GM12891 (cell line): Measurements from ENCODE around the gene GLI1. TPM values are rescaled to one million over a fixed set of nuclear protein-coding genes. Genes with fewer than 3 reads are reported as not detected.
"Not testable (repeated sequence)": the region's sequence is repeated elsewhere in the genome, so short reads cannot be mapped to it uniquely, and the experiment has no call there.

Experiments
- DNase-seq: peaks from one replicate; pipeline ENCODE4 v3.0.0; 2011; ENCODE audit warnings: low spot score; ENCODE audit not compliant: insufficient read length
- FAIRE-seq: peaks from 2 replicates; lab custom pipeline; 2011; peaks lifted over from hg19 to GRCh38; lab: Jason Lieb, UNC
- PAX5 ChIP-seq: IDR thresholded peaks from 2 replicates; pipeline ENCODE4 v1.6.1; 2011; ENCODE audit warnings: low read length, moderate library complexity, mild to moderate bottlenecking; ENCODE audit not compliant: insufficient read depth, severe bottlenecking
- POLR2A ChIP-seq: IDR thresholded peaks from 2 replicates; pipeline ENCODE4 v1.6.1; 2011; ENCODE audit warnings: low read depth, low read length, control low read depth
- POLR2AphosphoS5 ChIP-seq: IDR thresholded peaks from 2 replicates; pipeline ENCODE4 v1.6.1; 2011; ENCODE audit warnings: low read depth, low read length, control low read depth
- POU2F2 ChIP-seq: IDR thresholded peaks from 2 replicates; pipeline ENCODE4 v1.6.1; 2011; ENCODE audit warnings: low read depth, mild to moderate bottlenecking, control low read depth, low read length, moderate library complexity
- SPI1 ChIP-seq: IDR thresholded peaks from 2 replicates; pipeline ENCODE4 v1.6.1; 2011; ENCODE audit warnings: low read depth, low read length, control low read depth
- TAF1 ChIP-seq: IDR thresholded peaks from 2 replicates; pipeline ENCODE4 v1.6.1; 2011; ENCODE audit warnings: low read depth, low read length, control low read depth
- polyA plus RNA-seq: library from polyadenylated mRNA; unstranded; fragments of >200 nt; gene quantifications from one replicate; pipeline ENCODE4 v1.2.1, GENCODE V29; 2012; ENCODE audit warnings: low read depth, missing spikeins, inconsistent platforms; ENCODE audit not compliant: missing spikeins

The GLI1 gene
- 0.42 TPM for polyA plus RNA-seq

DNA sequence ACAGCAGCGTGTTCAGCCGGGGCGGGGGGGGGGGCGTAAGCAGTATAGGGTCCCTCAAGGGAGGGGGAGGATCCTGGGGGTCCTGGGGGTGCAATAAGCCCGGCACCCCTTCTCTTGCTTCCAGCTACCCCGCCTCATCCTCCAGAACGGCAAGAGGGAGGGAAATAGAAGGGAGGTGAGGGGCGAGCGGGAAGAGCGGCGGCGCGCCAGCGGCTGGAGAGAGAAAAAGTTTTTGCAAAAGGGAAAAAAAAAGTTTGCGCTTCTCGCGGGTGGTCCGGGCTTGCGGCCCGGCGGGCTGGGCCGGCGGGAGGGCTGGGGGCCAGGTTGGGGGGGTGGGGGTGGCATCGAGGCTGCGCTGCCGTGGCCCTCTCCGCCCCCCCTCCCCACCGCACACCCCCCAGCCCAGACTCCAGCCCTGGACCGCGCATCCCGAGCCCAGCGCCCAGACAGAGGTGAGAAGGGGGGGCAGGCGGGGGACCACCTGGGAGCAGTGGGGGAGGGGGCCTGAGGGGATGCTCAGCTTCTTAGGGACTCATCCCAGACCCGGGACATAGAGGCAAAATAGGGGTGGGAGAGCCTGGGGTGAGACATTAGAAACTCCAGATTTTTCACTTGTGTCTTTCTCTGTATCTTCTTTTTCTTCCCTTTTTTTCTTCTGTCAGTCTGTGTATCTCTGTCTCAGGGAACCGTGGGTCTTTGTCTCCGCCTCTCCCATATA is at the start of gene GLI1:
GLI1 (plus strand) TSS at position 36 of the 718 bp plus-strand sequence. CDS start 3,907 bp downstream, outside the sequence.
- FAIRE-seq, result no peak
- TF ChIP-seq POU2F2 (no peak), POLR2A (no peak), SPI1 (no peak), PAX5 (no peak), POLR2AphosphoS5 (no peak), TAF1 (no peak)

GRCh38 chr12:57410534-57410933 is 49.1 kb upstream of the GLI1 start:
- FAIRE-seq, result no peak
- DNase-seq, result no peak
- TF ChIP-seq POLR2A (no peak), SPI1 (no peak), POU2F2 (no peak), PAX5 (no peak), TAF1 (no peak), POLR2AphosphoS5 (no peak)

More for the DNA sequence above, at the start of gene GLI1:
- no peak for DNase-seq

DNA sequence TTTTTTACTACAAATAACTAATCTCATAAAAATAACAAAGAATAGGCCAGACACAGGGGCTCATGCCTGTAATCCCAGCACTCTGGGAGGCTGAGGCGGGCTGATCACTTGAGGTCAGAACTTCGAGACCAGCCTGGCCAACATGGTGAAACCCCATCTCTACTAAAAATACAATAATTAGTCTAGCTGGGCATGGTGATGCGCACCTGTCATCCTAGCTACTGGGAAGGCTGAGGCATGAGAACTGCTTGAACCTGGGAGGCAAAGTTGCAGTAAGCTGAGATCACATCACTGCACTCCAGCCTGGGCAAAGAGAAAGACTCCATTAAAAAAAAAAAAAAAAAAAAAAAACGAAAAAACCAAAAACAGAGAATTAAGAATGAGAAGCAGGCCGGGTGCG is 45.4 kb upstream of the GLI1 start:
- FAIRE-seq, result not testable (repeated sequence)

DNA sequence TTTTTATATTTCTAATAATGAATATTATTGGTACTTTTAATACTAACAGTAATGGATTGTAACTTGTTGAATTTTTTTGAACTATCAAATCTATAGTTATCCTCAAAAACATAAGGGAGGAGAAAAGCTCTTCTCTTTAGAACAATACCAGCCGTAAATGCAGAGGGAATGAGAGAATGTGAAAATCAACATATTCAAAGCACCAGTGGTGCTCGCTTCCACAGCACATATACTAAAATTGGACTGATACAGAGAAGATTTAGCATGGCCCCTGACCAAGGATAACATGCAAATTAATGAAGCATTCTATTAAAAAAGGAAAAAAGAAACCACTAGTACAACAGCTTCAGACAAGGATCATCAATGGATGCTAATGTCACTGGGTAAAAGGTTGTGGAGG is 44.5 kb upstream of the GLI1 start:
- FAIRE-seq, result no peak
- TF ChIP-seq POLR2A, result no peak
- TF ChIP-seq POU2F2, result no peak
- TF ChIP-seq POLR2AphosphoS5, result no peak
- TF ChIP-seq TAF1, result no peak
- TF ChIP-seq SPI1, result no peak
- no peak for TF ChIP-seq PAX5
- no peak for DNase-seq

More for the DNA sequence above, 45.4 kb upstream of the GLI1 start:
- not testable (repeated sequence) for DNase-seq

DNA sequence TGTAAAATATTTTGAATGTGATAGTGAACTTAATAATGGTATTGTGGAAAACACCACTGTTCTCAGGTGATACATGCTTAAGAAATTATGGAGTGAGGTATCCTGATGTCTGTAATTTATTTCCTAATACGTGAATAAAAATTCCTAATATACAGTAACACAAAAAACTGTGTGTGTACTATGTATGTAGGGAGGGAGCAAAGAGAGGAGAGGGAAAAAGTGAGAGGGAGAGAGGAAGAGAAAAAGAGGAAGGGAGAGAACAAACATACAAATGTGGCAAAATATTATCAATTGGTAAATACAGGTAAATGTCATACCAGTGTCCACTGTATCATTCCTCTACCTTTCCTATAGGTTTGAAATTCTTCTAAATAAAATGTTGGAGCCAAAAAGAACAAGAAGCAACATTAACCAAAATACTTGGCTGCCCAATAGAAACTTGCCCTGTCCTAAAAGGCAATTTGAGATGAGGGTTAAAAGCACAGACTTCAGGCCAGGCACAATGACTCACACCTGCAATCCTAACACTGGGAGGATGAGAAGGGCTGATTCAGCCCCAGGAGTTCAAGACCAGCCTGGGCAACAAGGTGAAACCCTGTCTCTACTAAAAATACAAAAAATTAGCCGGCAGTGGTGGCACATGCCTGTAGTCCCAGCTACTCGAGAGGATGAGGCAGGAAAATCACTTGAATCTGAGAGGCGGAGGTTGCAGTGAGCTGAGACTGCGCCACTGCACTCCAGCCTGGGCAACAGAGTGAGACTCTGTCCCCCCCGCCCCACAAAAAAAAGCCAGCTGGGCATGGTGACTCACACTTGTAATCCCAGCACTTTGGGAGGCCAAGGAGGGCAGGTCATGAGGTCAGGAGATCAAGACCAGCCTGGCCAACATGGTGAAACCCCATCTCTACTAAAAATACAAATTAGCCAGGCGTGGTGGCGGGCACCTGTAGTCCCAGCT is 43.3 kb upstream of the GLI1 start:
- DNase-seq, result no peak
- TF ChIP-seq POLR2A (no peak), SPI1 (peak; percentile 31; the same call in 1 of the 2 replicates)
- FAIRE-seq, result no peak

- no peak for DNase-seq
- TF ChIP-seq POLR2A (no peak), PAX5 (no peak), POLR2AphosphoS5 (no peak), TAF1 (no peak), SPI1 (no peak), POU2F2 (no peak)
- FAIRE-seq, result no peak
Observed at GRCh38 chr12:57418255-57418654, 41.3 kb upstream of the GLI1 start.

- FAIRE-seq (no peak), DNase-seq (no peak)
- TF ChIP-seq TAF1, result no peak
- no peak for TF ChIP-seq PAX5
- no peak for TF ChIP-seq POU2F2
- TF ChIP-seq POLR2AphosphoS5, result no peak
- no peak for TF ChIP-seq SPI1
- no peak for TF ChIP-seq POLR2A
Observed at GRCh38 chr12:57419495-57419894, 40.1 kb upstream of the GLI1 start.

GRCh38 chr12:57420482-57420881 is 39.1 kb upstream of the GLI1 start:
- FAIRE-seq (no peak), DNase-seq (no peak)
- TF ChIP-seq TAF1 (no peak), POU2F2 (no peak), PAX5 (no peak), POLR2AphosphoS5 (no peak), POLR2A (no peak), SPI1 (no peak)

DNA sequence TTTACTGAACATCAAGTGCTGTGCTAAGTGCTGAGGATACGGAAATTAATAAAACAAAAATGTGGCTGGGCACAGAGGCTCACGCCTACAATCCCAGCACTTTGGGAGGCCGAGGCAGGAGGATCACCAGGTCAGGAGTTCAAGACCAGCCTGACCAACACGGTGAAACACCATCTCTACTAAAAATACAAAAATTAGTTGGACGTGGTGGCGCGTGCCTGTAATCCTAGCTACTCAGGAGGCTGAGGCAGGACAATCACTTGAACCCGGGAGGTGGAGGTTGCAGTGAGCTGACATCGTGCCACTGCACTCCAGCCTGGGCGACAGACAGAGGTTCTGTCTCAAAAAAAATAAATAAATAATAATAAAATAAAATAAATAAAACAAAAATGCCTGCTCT is 32.6 kb upstream of the GLI1 start:
- not testable (repeated sequence) for DNase-seq, FAIRE-seq

DNA sequence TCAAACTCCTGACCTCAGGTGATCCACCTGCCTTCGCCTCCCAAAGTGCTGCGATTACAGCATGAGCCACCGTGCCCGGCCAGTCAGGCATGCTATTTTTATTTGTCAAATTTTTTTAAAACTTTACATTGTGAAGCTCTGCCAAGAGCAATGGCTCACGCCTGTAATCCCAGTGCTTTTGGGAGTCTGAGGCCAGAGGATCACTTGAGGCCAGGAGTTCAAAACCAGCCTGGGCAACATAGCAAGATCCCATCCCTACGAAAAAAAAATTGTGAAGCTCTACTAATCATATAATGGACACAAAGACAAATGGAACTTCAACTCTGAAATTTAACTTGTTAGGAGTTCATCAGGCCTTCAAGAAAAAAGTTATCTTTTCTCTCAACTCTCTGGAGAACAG is 30.6 kb upstream of the GLI1 start:
- FAIRE-seq (no peak), DNase-seq (no peak)
- TF ChIP-seq POLR2A (no peak), TAF1 (no peak), POLR2AphosphoS5 (no peak), POU2F2 (no peak), SPI1 (no peak), PAX5 (no peak)
